SIG-M5 treated with dmso at 0.1 percent for 504 hours (cell line): ENCODE results near the gene CRYBA2.

ENCODE experiments used
- DNase-seq: peaks from one replicate; lab custom pipeline; 2025; ENCODE audit not compliant: unreplicated experiment; lab: John Stamatoyannopoulos, UW

Gene CRYBA2

DNA sequence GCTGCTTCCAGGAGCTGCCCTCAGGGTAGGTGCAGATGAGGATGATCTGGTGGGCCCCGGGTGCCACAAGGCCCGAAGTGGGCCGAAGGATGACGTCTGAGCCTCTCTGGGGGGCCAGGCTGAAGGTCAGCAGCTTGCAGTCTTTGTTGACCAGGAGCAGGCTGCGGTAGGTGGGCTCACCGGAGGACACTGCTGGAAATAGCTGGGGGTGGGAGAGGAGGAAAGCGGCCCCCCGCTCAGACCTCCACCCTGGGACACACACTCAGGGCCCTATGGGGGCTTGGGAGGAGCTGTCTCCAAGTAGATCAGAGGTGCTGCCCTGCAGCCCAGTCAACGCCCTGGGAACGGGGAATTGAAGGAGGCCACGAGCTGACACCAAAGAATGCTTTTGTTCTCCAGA, 30.8 kb upstream of the CRYBA2 start:
- no peak for DNase-seq

- no peak for DNase-seq
Observed at GRCh38 chr2:219023045-219023605, 29.9 kb upstream of the CRYBA2 start.

- no peak for DNase-seq
Observed at GRCh38 chr2:219022616-219023015, 29.4 kb upstream of the CRYBA2 start.

DNA sequence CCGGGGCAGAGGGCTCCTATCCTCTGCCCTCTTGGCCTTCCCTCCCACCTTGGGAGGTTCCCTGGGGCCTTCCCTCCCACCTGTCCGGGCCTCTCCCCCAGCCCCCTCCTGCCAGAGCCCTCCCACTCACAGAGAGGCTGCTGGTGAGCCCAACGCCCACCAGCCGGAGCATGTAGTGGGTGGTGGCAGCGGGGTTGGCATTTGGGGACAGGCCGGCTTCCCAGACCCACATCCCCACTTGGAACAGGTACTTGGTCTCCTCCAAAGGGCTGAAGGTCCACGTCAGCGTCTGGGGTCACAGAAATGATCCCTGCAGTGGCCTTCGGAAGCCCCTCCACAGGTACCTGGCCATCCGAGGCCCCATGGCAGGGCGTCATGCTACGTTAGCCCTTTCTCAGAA, 28.8 kb upstream of the CRYBA2 start:
- no peak for DNase-seq

DNA sequence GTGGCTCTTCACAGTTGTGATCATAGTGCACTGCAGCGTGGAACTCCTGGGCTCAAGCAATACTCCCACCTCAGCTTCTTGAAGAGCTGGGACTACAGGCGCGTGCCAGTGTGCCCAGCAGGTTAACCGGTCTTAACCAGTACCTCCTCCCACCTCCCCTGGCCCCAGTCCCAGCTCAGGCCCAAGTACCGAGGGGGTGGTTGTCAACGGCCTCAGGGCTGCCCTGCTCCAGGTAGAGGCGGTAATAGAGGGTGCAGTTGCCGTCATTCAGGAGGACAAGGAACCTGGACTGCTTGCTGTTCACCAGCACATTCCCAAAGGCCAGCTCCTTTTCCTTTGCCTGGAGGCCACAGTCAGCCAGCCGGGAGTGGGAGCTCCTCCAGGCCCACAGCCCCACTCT, 28.4 kb upstream of the CRYBA2 start:
- DNase-seq, result no peak

GRCh38 chr2:219020604-219021365, 27.6 kb upstream of the CRYBA2 start:
- peak; percentile 15 for DNase-seq

- DNase-seq, result no peak
Observed at GRCh38 chr2:219019436-219019835, 26.2 kb upstream of the CRYBA2 start.

GRCh38 chr2:219018726-219019125, 25.5 kb upstream of the CRYBA2 start:
- no peak for DNase-seq

- DNase-seq, result no peak
Observed at GRCh38 chr2:219018286-219018685, 25.1 kb upstream of the CRYBA2 start.

DNA sequence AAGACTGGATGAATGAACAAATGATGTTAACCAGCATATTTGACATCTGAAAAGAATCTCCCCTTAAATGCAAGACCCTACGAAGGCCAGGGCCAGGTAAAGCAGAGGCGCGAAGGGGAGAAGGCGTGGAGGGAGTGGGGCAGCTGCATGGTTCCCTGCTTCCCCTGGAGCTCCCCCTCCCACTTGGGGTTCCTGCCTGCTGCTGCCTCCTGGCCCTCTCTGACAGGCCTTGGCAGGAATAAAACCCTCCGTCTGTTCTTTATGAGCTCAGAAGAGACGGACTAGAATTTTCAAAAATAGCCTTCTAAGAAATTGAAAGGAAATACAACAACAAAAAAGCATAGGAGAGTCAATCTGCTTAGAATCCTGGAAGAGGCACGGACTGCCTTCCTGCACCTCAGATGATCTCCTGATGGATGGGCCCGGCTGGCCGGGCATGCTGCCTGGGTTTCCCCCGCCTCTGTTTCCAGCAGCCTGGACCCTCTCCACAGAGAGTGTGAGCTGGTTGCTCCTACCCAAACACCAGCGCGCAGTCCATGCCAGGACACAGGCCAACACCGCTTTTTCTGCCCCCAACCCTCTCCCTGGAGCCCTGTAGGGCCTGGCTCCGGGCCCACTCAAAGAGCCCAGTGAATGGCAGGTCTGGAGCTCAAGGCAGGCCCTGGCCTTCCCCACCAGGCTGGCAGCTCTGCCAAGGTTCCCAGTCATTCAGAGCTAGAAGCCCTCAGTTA, 24.1 kb upstream of the CRYBA2 start:
- no peak for DNase-seq

GRCh38 chr2:219016721-219017120, 23.5 kb upstream of the CRYBA2 start:
- no peak for DNase-seq

- no peak for DNase-seq
Observed at GRCh38 chr2:219010873-219011272, 17.7 kb upstream of the CRYBA2 start.

- DNase-seq, result no peak
Observed at GRCh38 chr2:219010162-219010756, 17.0 kb upstream of the CRYBA2 start.

DNA sequence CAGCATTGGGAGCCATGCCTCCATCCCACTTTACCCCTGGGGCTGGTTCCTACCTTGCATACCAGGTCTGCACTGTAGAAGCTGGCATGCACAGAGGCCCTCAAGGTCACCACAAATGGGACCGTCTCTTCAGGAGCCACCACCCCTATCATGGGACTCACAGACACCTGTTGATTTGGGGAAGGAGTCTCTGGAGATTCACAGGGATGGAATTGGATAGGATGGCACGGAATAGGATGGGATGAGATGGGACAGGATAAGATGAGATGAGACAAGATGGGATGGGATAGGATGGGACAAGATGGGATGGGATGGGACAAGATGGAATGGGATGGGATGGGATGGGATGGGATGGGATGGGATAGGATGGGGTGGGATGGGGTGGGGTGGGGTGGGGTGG, 16.1 kb upstream of the CRYBA2 start:
- no peak for DNase-seq

GRCh38 chr2:219003979-219004378, 10.8 kb upstream of the CRYBA2 start:
- no peak for DNase-seq

GRCh38 chr2:219003267-219003634, 10.0 kb upstream of the CRYBA2 start:
- no peak for DNase-seq

DNA sequence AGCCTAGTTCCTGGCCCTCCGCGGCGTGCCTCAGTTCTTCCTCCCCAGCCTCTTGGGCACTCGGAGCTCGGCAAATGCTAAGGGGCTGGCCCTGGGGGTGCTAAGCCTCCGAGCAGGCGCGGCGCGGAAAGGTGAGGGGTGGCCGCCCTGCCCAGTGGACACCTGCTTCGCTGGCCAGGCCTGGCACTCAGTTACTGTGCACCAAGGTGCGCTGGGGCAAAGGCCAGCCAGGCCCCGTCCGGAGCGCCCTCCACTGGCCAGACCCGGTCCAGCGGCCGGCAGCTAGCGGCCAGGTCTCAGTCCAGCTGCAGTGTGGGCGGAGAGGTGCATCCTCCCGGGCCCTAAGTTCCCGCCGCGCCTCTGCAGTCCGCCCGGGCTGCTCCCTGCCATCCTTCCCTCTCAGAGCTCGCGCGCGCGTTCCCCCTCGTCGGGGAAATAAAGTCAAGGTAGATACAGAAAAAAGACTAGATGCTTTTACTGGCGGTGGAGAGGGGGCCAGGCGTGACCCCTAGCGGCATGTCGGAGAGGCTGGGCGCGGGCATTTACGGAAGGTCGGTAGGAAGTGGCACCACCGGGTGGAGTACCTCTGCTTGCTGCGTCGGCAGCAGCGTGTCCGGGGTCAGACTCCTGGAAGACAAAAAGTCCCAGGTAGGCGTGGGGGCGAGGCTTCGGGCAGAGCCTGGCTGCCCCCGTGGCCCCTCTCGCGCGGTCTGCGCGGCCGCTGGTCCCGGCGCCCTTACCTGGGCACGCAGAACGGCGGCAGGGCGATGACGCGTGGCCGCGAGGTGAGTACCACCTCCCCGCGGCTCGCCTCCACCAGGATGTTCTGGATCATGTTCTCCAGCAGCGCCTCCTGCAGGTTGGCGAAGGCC, 9.4 kb upstream of the CRYBA2 start:
- no peak for DNase-seq

- no peak for DNase-seq
Observed at GRCh38 chr2:219001577-219002394, 8.6 kb upstream of the CRYBA2 start.

DNA sequence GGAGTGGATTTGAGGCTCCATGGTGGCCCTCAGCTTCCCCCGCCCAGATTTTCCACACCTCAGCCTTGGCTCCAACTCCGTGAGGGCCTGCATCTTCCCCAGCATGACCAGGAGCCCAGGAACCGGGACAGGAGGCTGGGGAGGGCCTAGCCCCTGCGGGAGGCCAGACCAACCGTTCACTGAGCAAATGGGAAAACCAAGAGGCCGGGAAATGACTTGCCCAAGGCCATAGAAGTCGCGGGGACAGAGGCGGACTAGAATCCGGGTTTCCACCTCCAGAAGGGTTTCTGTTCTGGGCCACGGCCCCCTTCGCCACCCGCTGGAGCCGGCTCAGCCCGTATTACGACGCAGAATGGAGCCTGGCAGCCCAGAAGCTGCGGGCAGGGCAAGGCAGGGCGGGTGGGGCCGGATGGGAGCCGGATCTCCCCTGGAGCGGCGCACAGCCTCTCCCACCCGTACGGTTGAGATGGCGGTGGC, 7.9 kb upstream of the CRYBA2 start:
- DNase-seq, result no peak

- no peak for DNase-seq
Observed at GRCh38 chr2:219000569-219000960, 7.3 kb upstream of the CRYBA2 start.
